ENCODE measurements around the gene ARPP21.

The ARPP21 gene

DNA sequence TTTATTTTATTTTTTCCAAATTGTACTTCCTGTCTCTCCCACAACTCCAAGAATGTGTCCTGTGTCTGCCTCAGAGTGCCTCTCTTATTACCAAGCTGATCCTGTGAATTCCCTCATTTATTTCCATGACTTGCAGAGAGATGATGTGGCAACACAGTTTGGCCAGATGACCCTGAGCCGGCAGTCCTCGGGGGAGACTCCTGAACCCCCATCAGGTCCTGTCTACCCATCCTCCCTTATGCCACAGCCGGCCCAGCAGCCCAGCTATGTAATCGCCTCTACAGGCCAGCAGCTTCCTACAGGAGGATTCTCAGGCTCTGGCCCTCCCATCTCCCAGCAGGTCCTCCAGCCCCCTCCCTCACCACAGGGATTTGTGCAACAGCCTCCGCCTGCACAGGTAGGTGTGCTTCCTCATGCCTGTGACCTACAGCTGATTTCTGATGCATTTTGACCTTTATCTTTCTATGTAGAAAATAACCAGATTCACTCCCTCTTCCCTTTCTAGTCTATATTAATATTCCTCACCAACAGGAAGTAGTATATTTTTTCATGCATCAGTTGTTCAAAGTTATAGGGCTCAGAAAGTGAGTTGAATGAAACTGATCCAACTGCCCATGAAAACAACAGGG is 100.0 kb downstream of the ARPP21 start:
- DNase-seq (ENCODE audit: low read depth) = no peak
- TF ChIP-seq, protein P1, sequence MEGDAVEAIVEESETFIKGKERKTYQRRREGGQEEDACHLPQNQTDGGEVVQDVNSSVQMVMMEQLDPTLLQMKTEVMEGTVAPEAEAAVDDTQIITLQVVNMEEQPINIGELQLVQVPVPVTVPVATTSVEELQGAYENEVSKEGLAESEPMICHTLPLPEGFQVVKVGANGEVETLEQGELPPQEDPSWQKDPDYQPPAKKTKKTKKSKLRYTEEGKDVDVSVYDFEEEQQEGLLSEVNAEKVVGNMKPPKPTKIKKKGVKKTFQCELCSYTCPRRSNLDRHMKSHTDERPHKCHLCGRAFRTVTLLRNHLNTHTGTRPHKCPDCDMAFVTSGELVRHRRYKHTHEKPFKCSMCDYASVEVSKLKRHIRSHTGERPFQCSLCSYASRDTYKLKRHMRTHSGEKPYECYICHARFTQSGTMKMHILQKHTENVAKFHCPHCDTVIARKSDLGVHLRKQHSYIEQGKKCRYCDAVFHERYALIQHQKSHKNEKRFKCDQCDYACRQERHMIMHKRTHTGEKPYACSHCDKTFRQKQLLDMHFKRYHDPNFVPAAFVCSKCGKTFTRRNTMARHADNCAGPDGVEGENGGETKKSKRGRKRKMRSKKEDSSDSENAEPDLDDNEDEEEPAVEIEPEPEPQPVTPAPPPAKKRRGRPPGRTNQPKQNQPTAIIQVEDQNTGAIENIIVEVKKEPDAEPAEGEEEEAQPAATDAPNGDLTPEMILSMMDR (conservative IDR thresholded peaks at IDR 0.05; ENCODE audit: low read depth, low read length) = no peak
- H3K4me3 ChIP-seq (ENCODE audit: low read length) = no peak overlapping the region

DNA sequence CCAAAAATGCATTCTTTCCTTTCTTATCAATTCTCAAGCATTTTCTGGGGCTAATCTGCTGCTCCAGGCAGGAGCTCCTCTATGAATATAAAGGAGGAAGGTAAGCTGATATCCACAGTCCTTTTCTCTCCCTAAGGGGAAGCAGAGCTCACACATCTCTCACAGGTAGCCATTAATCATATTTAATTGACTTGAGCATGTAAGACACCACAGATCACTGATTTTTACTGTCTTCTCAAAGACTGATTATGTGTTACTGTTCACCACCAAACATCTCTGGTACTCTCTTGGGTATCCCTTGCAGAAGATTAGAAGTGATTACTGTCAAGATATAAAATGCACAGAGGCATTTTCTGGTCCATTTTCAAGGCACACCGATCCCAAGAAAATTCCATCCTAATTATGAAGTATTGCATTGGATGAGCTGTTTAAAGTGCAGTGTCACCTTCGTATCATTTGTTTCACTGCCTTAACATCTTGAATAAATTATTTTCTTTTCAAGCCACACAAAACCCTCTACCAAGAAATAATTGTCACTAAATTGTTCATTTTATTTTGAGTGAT is 100.7 kb downstream of the ARPP21 start:
- TF ChIP-seq, protein P1 (conservative IDR thresholded peaks at IDR 0.05; ENCODE audit: low read depth, low read length) = no peak
- DNase-seq (ENCODE audit: low read depth) = no peak
- H3K4me3 ChIP-seq (ENCODE audit: low read length) = no peak overlapping the region

DNA sequence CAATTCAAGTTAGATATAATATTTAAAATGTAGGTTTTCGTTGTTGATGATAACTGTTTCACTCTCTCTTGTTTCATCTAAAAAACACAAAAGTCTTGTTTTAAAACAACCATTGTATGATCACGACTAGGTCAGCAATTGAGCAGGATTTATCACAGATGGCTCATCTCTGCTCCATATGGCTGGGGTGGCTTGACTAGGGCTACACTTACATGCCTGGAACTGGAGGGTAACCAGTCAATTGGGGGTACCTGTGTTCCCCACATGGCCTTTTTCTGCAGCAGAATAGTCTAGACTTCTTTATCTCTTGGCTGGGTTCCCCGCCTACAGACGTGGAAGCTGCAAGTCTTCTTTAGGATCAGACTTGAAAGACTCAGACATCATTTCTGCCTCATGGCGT is 103.9 kb downstream of the ARPP21 start:
- no peak overlapping the region for H3K4me3 ChIP-seq (ENCODE audit: low read length)
- no peak for DNase-seq (ENCODE audit: low read depth)
- TF ChIP-seq, protein P1 (conservative IDR thresholded peaks at IDR 0.05; ENCODE audit: low read depth, low read length) = no peak

DNA sequence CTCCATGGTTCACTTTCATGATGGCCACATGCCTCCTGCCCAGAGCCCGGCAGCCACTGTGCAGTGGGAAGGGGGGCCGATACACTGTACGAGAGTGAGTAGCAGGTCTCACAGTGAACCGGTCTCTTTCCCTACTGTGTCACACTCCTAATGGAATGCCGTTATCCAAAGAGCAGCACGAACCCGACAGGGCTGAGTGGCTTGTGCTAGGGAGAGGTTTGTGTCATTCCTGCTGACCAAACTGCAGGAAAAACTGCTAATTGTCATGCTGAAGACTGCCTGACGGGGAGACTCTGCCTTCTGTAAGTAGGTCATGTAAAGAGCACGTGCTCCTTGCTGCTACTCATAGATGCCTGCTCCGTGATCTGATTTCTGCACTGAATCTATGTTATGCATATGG is 105.1 kb downstream of the ARPP21 start:
- peak overlapping the region; percentile 7 for H3K4me3 ChIP-seq (ENCODE audit: low read length)
- TF ChIP-seq, protein P1 (conservative IDR thresholded peaks at IDR 0.05; ENCODE audit: low read depth, low read length) = no peak
- no peak for DNase-seq (ENCODE audit: low read depth)

DNA sequence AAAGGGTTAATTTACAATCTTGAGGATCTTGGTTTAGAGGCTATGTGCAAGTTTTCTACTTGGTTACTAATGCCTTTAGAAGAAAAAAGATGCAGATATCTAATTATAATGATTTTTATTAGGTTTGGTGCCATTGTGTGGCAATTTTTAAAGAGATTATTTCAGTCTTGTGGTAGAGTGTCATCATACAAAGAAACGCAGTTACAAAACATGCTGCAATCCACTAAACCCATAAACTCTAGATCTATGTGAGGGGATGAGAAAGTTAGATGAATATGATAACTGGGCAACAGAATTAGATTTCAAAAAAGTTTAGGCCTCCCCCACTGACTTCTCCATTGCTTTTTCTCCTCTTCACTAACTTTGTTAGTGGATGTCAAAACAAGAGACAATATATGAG is 106.0 kb downstream of the ARPP21 start:
- TF ChIP-seq, protein P1 (conservative IDR thresholded peaks at IDR 0.05; ENCODE audit: low read depth, low read length) = no peak

DNA sequence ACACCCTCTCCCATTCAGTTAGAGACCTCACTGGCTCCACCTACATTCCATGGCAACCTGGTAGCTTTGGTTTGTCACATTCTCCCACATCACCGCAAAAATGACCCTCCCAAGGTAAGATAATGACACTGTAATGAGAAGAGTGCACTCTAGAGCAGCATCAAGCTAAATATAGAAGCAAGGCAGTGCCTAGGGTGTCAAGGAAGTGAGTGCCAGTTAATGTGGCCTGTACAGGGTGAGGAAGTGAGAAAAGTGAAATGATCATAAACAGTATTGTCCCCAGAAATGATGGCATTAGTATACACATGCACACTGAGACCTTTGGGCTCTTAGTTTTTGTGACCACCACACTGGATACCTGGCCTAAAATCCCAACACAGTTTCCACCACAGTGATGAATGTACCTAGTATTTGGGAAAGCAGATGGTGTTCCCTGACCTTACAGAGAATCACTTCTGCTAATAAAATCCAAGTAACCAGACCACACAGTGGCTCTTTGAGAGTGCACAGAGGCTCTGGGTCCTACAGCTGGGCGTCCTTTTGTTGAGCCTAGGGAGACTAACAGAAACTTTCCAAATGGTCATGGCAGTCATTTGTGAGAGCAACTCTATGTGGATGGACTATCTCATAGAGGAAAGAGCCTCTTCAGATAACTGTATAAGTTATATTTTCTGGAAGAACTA is 106.6 kb downstream of the ARPP21 start:
- no peak for DNase-seq (ENCODE audit: low read depth)
- TF ChIP-seq, protein P1 (conservative IDR thresholded peaks at IDR 0.05; ENCODE audit: low read depth, low read length) = no peak
- no peak overlapping the region for H3K4me3 ChIP-seq (ENCODE audit: low read length)

More for the DNA sequence above, 106.0 kb downstream of the ARPP21 start:
- no peak overlapping the region for H3K4me3 ChIP-seq (ENCODE audit: low read length)
- DNase-seq (ENCODE audit: low read depth) = no peak

DNA sequence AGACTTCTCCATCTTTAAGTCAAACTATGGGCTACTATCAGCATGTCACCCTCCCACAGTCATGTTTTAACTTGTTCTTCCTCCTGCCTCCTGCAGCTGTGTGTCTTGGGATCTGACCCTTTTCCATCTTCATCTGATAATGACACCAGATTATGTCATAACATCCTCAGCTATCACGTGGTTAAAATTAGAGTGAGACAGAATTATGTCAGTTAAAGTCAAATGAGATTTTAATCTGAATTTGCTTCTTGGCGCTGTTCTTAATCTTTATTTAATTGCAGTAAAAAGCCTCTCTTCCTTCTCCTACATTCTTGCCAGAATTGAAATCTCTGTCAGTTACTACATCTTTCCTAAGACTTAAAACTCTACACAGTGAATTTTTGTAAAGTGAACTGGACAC is 107.2 kb downstream of the ARPP21 start:
- no peak for DNase-seq (ENCODE audit: low read depth)
- no peak overlapping the region for H3K4me3 ChIP-seq (ENCODE audit: low read length)
- TF ChIP-seq, protein P1 (conservative IDR thresholded peaks at IDR 0.05; ENCODE audit: low read depth, low read length) = no peak

Data from retinal pigment epithelial cell (primary cell).